WTC11 (cell line): ENCODE results near the gene SAA1. TPM values are rescaled to one million over a fixed set of nuclear protein-coding genes. Genes with fewer than 3 reads are reported as not detected.
"Not testable (repeated sequence)": the region's sequence is repeated elsewhere in the genome, so short reads cannot be mapped to it uniquely, and the experiment has no call there.

Source experiments
- ATAC-seq: fragments of 200-7000 bp; cut with Tn5 transposase; 2 replicates; pipeline ENCODE4 v1.10.0; 2021; ENCODE audit warnings: mild to moderate bottlenecking, moderate library complexity
- CTCF ChIA-PET: fragments of 300-600 bp; sonication (Branson Sonifier 250); formaldehyde crosslinking; loops from one replicate; lab custom pipeline; 2021; ENCODE audit warnings: antibody characterized with exemption; lab: Charles Lee
- POLR2A ChIA-PET: fragments of 350-600 bp; sonication (Branson Sonifier 250); formaldehyde crosslinking; loops from one replicate; lab custom pipeline; 2021; ENCODE audit warnings: antibody characterized with exemption; lab: Charles Lee
- DNase-seq: peaks from one replicate; pipeline ENCODE4 v3.0.0; 2021; ENCODE audit warnings: low spot score
- H3K27ac Mint-ChIP-seq: 2 replicates; pipeline ENCODE4 v1.8.0; 2021; ENCODE audit warnings: mixed read lengths
- H3K27me3 Mint-ChIP-seq: 2 replicates; pipeline ENCODE4 v1.8.0; 2021; ENCODE audit warnings: low read depth, mild to moderate bottlenecking, moderate library complexity, mixed read lengths
- H3K36me3 Mint-ChIP-seq: 2 replicates; pipeline ENCODE4 v1.8.0; 2021; ENCODE audit warnings: mixed read lengths
- H3K4me1 Mint-ChIP-seq: 2 replicates; pipeline ENCODE4 v1.8.0; 2022; ENCODE audit warnings: mixed read lengths
- H3K4me3 Mint-ChIP-seq: 2 replicates; pipeline ENCODE4 v1.8.0; 2021; ENCODE audit warnings: mild to moderate bottlenecking, moderate library complexity, mixed read lengths
- H3K9me3 Mint-ChIP-seq: 2 replicates; pipeline ENCODE4 v1.8.0; 2021; ENCODE audit warnings: mixed read lengths
- AFF4 ChIP-seq: sonication (generic); formaldehyde crosslinking; IDR thresholded peaks from 2 replicates; pipeline ENCODE4 v1.8.1; 2023; ENCODE audit warnings: mild to moderate bottlenecking, missing genetic modification reagents, borderline replicate concordance
- MXD4 ChIP-seq: fragments of 250-450 bp; sonication (Bioruptor Pico); IDR thresholded peaks from 2 replicates; pipeline ENCODE4 v1.8.0; 2021; ENCODE audit warnings: mild to moderate bottlenecking, moderate library complexity, borderline replicate concordance
- SMAD4 ChIP-seq: sonication (generic); formaldehyde crosslinking; IDR thresholded peaks from 2 replicates; pipeline ENCODE4 v1.8.0; 2022; ENCODE audit warnings: mild to moderate bottlenecking, missing genetic modification reagents
- ZNF281 ChIP-seq: sonication (generic); formaldehyde crosslinking; IDR thresholded peaks from 2 replicates; pipeline ENCODE4 v1.8.0; 2023; ENCODE audit warnings: mild to moderate bottlenecking, missing genetic modification reagents
- total RNA-seq: library from RNA; stranded (reverse); gene quantifications from 3 replicates; pipeline ENCODE4 v1.2.3, GENCODE V29; 2021
- TF ChIP-seq, protein P1 (sequence below): sonication (generic); formaldehyde crosslinking; IDR thresholded peaks from 2 replicates; pipeline ENCODE4 v1.8.0; 2022; ENCODE audit warnings: missing genetic modification reagents
- TF ChIP-seq, protein P2 (sequence below): sonication (generic); formaldehyde crosslinking; IDR thresholded peaks from 2 replicates; pipeline ENCODE4 v1.8.1; 2022; ENCODE audit warnings: mild to moderate bottlenecking, moderate library complexity, missing genetic modification reagents
- TF ChIP-seq, protein P3 (sequence below): sonication (generic); formaldehyde crosslinking; IDR thresholded peaks from 2 replicates; pipeline ENCODE4 v1.8.1; 2023; ENCODE audit warnings: mild to moderate bottlenecking, missing genetic modification reagents, moderate library complexity

The SAA1 gene
- total RNA-seq, 1 experiment from 2014 or later: 7.7 TPM

- H3K9me3 Mint-ChIP-seq, ATAC-seq, POLR2A ChIA-PET, DNase-seq, H3K4me1 Mint-ChIP-seq, H3K4me3 Mint-ChIP-seq, H3K27ac Mint-ChIP-seq, CTCF ChIA-PET, H3K36me3 Mint-ChIP-seq, H3K27me3 Mint-ChIP-seq: not testable (repeated sequence)
These were observed 1.5 kb downstream of the SAA1 start for GRCh38 chr11:18267335-18268133.

- POLR2A ChIA-PET, DNase-seq, H3K27ac Mint-ChIP-seq, H3K9me3 Mint-ChIP-seq, H3K27me3 Mint-ChIP-seq, H3K4me1 Mint-ChIP-seq, H3K36me3 Mint-ChIP-seq, H3K4me3 Mint-ChIP-seq: not testable (repeated sequence)
- ATAC-seq: peak; percentile 54
- CTCF ChIA-PET: interaction anchor here (0.7 to 2.3 kb wide), 3 partner anchors 25 to 154 kb away, joined by 6 to 40 read pairs (median 10); no protein-coding TSS in a partner anchor
These were observed 3.2 kb downstream of the SAA1 start for GRCh38 chr11:18269252-18269651.

DNA sequence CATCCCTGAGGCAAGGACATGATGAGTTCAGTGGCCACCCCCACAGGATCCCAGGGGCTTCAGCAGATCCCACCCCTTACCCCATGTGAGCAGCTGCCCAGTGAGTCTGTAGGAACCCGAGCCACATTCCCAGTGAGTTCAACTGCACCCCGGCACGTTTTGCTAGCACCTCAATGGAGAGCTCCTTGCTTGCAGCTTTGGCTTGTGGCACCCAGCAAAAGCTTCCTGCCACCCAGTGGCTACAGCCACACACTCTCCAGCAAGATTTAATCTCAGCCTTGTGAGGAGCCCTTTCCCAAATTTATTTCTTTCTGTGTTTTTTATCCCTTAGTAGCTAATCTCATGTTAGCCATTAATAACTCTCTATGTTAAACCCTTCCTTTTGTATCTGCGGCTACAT is 4.0 kb downstream of the SAA1 start:
- DNase-seq (no peak), ATAC-seq (peak; percentile 22)
- H3K27ac Mint-ChIP-seq: no peak overlapping the region
- no peak overlapping the region for H3K4me3 Mint-ChIP-seq
- no peaks in the 10 kb centered on the region for H3K4me1 Mint-ChIP-seq
- ChIA-PET POLR2A (interaction anchor here (1.0 kb wide), 1 partner anchor 27 kb away, joined by 3 read pairs; no protein-coding TSS in a partner anchor), CTCF (interaction anchor here (0.9 to 2.3 kb wide), 6 partner anchors 21 to 155 kb away, joined by 3 to 40 read pairs (median 4); partner anchors contain the start of gene SAA2)
- TF ChIP-seq ZNF281 (no peak), SMAD4 (CRISPR knock-in tag) (no peak), AFF4 (CRISPR knock-in tag) (no peak), MXD4 (CRISPR knock-in tag) (no peak)
- TF ChIP-seq, protein P1, sequence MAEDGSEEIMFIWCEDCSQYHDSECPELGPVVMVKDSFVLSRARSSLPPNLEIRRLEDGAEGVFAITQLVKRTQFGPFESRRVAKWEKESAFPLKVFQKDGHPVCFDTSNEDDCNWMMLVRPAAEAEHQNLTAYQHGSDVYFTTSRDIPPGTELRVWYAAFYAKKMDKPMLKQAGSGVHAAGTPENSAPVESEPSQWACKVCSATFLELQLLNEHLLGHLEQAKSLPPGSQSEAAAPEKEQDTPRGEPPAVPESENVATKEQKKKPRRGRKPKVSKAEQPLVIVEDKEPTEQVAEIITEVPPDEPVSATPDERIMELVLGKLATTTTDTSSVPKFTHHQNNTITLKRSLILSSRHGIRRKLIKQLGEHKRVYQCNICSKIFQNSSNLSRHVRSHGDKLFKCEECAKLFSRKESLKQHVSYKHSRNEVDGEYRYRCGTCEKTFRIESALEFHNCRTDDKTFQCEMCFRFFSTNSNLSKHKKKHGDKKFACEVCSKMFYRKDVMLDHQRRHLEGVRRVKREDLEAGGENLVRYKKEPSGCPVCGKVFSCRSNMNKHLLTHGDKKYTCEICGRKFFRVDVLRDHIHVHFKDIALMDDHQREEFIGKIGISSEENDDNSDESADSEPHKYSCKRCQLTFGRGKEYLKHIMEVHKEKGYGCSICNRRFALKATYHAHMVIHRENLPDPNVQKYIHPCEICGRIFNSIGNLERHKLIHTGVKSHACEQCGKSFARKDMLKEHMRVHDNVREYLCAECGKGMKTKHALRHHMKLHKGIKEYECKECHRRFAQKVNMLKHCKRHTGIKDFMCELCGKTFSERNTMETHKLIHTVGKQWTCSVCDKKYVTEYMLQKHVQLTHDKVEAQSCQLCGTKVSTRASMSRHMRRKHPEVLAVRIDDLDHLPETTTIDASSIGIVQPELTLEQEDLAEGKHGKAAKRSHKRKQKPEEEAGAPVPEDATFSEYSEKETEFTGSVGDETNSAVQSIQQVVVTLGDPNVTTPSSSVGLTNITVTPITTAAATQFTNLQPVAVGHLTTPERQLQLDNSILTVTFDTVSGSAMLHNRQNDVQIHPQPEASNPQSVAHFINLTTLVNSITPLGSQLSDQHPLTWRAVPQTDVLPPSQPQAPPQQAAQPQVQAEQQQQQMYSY (CRISPR knock-in tag): no peak
- TF ChIP-seq, protein P2, sequence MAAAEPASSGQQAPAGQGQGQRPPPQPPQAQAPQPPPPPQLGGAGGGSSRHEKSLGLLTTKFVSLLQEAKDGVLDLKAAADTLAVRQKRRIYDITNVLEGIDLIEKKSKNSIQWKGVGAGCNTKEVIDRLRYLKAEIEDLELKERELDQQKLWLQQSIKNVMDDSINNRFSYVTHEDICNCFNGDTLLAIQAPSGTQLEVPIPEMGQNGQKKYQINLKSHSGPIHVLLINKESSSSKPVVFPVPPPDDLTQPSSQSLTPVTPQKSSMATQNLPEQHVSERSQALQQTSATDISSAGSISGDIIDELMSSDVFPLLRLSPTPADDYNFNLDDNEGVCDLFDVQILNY (CRISPR knock-in tag): no peak
- TF ChIP-seq, protein P3, sequence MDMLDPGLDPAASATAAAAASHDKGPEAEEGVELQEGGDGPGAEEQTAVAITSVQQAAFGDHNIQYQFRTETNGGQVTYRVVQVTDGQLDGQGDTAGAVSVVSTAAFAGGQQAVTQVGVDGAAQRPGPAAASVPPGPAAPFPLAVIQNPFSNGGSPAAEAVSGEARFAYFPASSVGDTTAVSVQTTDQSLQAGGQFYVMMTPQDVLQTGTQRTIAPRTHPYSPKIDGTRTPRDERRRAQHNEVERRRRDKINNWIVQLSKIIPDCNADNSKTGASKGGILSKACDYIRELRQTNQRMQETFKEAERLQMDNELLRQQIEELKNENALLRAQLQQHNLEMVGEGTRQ (CRISPR knock-in tag): no peak
- no peaks in the 10 kb centered on the region for H3K27me3 Mint-ChIP-seq
- H3K36me3 Mint-ChIP-seq: peaks cover 1% of the 10 kb centered on the region
- H3K9me3 Mint-ChIP-seq: peaks cover under 1% of the 10 kb centered on the region; the same call in 1 of the 2 replicates
